Subcutaneous adipose tissue (tissue), 4 donors: Measurements from ENCODE around the gene CCNYL1. TPM values are rescaled to one million over a fixed set of nuclear protein-coding genes. Genes with fewer than 3 reads are reported as not detected.

Experiments
- total RNA-seq, 4 donors: library from RNA; depleted of rRNA; stranded (reverse); fragments of >200 nt; gene quantifications; one replicate each; pipeline ENCODE4 v1.1.0, GENCODE V29; 2016
- TF ChIP-seq, protein P1 (sequence below): fragments of 450-650 bp; IDR thresholded peaks from one replicate; pipeline ENCODE4 v1.5.1; 2016; ENCODE audit warnings: low read depth, mild to moderate bottlenecking, control low read depth, antibody characterized with exemption, moderate library complexity

Gene CCNYL1
- total RNA-seq, 4 donors from 2014 or later: 17.0 to 26.4 (median 20.8) TPM

DNA sequence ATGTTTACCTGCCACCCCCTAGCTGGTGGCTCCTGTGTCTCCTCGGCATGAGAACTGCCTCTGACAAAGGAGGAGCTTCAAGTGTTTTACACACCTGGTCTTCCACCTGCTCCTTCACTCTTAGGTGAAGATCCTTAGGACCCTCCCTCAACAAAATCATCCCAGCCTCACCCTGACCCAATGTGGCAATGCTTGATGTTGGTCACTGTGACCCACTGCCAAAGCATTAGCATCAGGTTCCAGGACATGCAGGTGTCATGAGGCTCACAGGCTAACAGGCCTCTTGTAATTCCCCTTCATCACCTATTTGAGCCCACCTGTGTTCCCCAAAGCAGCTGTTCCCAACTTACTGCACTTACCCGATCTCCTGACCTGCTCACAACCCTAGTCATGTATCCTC lies 48.5 kb downstream of the CCNYL1 start:
- TF ChIP-seq, protein P1, sequence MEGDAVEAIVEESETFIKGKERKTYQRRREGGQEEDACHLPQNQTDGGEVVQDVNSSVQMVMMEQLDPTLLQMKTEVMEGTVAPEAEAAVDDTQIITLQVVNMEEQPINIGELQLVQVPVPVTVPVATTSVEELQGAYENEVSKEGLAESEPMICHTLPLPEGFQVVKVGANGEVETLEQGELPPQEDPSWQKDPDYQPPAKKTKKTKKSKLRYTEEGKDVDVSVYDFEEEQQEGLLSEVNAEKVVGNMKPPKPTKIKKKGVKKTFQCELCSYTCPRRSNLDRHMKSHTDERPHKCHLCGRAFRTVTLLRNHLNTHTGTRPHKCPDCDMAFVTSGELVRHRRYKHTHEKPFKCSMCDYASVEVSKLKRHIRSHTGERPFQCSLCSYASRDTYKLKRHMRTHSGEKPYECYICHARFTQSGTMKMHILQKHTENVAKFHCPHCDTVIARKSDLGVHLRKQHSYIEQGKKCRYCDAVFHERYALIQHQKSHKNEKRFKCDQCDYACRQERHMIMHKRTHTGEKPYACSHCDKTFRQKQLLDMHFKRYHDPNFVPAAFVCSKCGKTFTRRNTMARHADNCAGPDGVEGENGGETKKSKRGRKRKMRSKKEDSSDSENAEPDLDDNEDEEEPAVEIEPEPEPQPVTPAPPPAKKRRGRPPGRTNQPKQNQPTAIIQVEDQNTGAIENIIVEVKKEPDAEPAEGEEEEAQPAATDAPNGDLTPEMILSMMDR: no peak

DNA sequence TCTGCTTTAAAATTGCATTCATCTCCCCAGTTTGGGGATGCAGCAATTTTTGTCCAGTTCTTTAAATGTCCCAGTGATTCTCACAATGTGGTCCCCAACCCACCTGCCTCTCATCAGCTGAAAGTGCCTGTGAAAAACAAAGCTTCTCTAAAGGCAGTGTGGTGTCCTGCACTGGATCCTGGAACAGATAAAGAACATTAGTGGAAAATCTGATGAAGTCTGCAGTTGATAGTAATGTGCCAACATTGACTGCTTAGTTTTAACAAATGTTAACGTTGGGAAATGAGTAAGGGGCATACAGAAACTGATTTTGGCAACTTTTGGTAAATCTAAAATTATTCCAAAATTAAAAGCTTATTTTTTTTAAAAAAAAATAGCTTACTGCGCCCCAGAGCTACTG lies 49.0 kb downstream of the CCNYL1 start:
- TF ChIP-seq, protein P1: no peak

DNA sequence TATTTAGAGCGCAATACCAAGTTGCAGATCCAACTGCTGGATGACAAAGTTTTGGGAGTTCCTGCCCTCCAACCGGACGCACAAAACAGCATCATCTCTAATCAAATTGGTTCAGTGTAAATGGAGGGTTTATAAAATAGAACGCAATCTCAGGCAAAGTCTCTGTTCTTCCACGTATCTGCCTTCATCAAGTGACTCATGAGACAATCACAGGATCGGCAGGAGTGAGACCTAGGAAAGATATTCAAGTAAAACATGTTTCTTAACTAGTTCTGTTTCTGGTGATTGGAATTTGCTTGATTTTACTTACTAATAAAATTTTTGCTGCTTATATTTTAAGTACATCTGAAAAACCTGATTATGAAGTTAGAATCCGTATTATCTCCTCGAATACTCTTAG lies 50.7 kb downstream of the CCNYL1 start:
- TF ChIP-seq, protein P1: no peak

DNA sequence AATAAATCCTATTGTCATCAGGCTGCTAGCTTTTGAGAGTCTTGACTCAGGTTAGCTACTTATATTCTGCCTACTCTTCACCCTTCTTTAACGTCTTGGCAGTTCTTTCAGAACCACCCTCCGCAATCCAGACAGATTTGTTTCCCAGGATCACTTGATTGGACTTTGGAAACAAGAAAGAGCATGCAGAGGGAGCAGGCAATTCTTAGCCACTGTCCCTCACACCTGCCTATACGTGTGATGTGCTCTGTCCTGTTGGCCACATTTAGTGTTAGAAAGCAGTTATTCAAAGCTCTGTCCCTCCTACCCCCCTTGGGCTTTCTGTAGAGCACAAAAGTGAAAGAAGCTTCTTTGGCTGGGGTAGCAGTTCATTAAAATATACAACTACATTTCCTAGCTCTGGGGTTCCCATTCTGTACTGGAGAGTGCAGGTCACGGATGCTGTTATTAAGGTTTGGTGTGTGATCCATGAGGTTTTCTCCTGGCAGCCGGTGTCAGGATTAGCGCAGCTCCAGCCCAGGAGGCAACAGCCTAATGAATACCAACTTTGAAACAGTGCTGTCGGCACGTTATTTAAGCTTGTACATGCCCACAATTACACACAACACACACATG lies 52.0 kb downstream of the CCNYL1 start:
- TF ChIP-seq, protein P1: no peak

DNA sequence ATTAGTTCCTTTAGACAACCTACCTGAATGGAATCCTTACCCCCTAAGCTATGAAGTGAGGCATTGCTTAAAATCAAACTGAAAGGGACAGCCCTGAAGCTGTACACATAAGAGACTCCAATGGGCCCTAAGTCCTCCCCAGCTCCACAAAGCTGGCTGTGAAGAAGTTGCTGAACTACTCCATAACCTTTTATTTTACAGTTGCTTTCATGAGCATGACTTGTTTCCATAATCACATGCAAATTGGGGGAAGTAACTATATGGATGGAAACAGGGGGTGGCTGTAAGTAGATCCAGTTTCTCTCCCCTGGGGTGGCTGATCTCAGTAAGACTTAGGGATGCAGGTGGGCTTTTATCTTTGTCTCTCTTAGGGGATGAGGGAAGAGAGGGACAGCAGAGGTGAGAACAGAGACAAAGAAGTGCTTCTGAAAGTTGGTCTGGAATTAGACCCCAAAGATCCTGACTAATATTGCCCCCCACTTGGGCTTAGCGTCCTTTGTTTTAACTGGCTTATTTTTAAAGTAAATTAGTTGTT lies 52.7 kb downstream of the CCNYL1 start:
- TF ChIP-seq, protein P1: no peak

DNA sequence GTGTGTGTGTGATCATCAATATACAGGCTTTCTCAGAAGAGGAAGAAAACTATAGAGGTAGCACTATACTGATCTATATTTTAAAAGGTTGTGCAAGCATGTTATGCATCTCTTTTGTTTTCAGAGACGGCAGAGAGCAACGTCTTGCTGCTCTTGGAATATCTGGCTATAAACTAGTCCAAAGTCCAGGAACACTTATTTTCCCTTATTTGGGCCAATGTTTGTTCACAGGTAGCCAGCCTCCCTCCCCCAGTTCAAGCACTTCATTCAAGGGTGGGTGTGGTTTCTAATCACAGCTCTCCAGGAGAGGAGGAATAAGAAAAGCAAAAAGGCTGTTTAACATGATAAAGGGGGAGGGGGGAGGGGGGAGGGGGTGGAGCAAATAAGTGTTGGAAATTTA lies 54.1 kb downstream of the CCNYL1 start:
- TF ChIP-seq, protein P1: no peak

DNA sequence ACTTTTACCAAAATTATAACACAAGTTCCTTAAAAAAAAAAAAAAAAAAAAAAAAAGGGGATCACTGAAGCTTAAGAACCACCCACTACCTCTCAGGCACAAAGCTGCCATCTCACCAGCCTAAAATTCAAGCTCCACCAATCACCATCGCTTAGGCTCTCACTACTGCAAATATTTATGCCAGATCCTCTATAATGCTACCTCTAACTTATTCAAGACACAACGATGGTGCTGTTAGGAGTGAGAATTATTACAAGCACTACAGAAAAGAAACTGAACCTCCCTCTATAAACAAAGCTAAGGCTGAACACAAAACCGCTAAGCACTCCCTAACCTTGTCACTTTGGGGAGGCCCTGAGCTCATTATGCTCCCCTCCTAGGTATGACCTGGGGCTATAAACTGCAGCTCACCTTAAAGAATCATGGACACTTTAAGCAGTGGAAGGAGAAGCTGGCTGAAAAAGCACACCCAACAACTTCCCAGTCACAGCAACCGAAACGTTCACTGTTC lies 54.7 kb downstream of the CCNYL1 start:
- TF ChIP-seq, protein P1: no peak
